IMR-90 (cell line): ENCODE results near the gene RNF227. TPM values are rescaled to one million over a fixed set of nuclear protein-coding genes. Genes with fewer than 3 reads are reported as not detected.

Experiments
- CEBPB ChIP-seq: IDR thresholded peaks from 2 replicates; pipeline ENCODE4 v1.6.1; 2012; ENCODE audit warnings: low read depth, low read length, improper control_type of control experiment
- FOS ChIP-seq: fragments of 150-350 bp; IDR thresholded peaks from 2 replicates; pipeline ENCODE4 v1.6.1; 2016; ENCODE audit warnings: low read depth, low read length
- RFX5 ChIP-seq: IDR thresholded peaks from 2 replicates; pipeline ENCODE4 v1.8.0; 2012; ENCODE audit warnings: low read depth, mild to moderate bottlenecking, low read length, moderate library complexity
- polyA plus RNA-seq, 3 experiments: library from polyadenylated mRNA; depleted of rRNA; stranded (reverse); fragments of >200 nt; gene quantifications; 2 replicates each; pipeline ENCODE4 v1.2.3, GENCODE V29; 2012; ENCODE audit warnings: low replicate concordance in 1 of 3
- total RNA-seq: library from RNA; depleted of rRNA; stranded (reverse); fragments of >200 nt; gene quantifications from 2 replicates; pipeline ENCODE4 v1.2.3, GENCODE V29; 2012
- TF ChIP-seq, protein P1 (sequence below): fragments of 150-350 bp; IDR thresholded peaks from 2 replicates; pipeline ENCODE4 v1.6.1; 2016; ENCODE audit warnings: low read depth, mild to moderate bottlenecking, low read length, moderate library complexity, borderline replicate concordance
- TF ChIP-seq, protein P2 (sequence below): conservative IDR thresholded peaks from 2 replicates; pipeline ENCODE4 v1.5.1; 2012; ENCODE audit warnings: mild to moderate bottlenecking, low read depth, low read length, improper control_type of control experiment

The RNF227 gene
- total and polyA plus RNA-seq, 2 of the 4 experiments (the other 2 are of a cell fraction) = 1.3 to 3.1 TPM

DNA sequence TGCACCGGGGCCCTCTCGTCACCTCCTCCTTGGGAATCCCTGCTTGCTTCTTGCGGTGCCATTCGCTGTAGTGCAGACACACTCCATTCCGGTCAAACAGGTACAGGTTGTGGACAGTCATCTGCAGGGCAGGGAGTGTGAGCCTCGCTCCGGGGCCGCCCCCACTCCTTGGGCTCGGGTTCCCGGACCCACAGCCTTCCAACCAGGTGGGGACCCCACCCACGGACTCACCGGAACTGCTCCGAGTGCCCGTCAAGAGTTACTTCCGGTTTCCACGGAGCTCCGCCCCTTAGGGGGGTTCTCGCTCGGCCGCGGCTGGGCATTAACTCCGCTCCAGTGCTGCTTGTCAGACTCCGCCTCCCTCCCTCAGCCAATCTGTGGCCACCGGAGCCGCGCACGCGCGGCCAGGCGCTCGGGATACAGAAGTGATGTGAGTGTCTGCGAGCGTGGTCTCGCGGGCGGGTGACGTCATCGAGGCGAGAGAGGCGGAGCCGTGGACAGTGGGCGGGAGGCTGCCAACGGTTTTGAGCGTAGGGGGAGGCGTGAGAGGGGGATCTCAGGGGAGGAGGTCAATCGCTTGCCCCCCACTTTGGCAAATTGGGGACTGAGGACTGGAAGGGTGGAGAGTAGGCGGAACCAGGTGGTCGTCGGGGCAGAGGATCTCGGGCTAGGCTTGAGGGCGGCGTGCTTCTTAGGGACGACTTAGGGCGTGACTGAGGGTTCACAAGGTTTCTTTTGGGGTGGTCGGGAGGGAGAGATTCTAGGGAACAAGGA, 15.8 kb upstream of the RNF227 start, which contains the start of the genes CNTROB and TRAPPC1 (continued):
- TF ChIP-seq, protein P1, sequence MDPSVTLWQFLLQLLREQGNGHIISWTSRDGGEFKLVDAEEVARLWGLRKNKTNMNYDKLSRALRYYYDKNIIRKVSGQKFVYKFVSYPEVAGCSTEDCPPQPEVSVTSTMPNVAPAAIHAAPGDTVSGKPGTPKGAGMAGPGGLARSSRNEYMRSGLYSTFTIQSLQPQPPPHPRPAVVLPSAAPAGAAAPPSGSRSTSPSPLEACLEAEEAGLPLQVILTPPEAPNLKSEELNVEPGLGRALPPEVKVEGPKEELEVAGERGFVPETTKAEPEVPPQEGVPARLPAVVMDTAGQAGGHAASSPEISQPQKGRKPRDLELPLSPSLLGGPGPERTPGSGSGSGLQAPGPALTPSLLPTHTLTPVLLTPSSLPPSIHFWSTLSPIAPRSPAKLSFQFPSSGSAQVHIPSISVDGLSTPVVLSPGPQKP = 0 out of 2 replicates have a peak, but pooled peaks have one; percentile 38
- TF ChIP-seq, protein P2, sequence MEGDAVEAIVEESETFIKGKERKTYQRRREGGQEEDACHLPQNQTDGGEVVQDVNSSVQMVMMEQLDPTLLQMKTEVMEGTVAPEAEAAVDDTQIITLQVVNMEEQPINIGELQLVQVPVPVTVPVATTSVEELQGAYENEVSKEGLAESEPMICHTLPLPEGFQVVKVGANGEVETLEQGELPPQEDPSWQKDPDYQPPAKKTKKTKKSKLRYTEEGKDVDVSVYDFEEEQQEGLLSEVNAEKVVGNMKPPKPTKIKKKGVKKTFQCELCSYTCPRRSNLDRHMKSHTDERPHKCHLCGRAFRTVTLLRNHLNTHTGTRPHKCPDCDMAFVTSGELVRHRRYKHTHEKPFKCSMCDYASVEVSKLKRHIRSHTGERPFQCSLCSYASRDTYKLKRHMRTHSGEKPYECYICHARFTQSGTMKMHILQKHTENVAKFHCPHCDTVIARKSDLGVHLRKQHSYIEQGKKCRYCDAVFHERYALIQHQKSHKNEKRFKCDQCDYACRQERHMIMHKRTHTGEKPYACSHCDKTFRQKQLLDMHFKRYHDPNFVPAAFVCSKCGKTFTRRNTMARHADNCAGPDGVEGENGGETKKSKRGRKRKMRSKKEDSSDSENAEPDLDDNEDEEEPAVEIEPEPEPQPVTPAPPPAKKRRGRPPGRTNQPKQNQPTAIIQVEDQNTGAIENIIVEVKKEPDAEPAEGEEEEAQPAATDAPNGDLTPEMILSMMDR = no peak
- TF ChIP-seq FOS = peak; percentile 72
- TF ChIP-seq RFX5 = no peak
- peak; percentile 38; the same call in 1 of the 2 replicates for TF ChIP-seq CEBPB
